PC-3 (cell line): ENCODE results near the gene SGMS1. TPM values are rescaled to one million over a fixed set of nuclear protein-coding genes. Genes with fewer than 3 reads are reported as not detected.
"Not testable (repeated sequence)": the region's sequence is repeated elsewhere in the genome, so short reads cannot be mapped to it uniquely, and the experiment has no call there.

Experiments used
- ATAC-seq: fragments of 200-7000 bp; cut with Tn5 transposase; 2 replicates; pipeline ENCODE4 v1.9.1; 2020; ENCODE audit warnings: mild to moderate bottlenecking, moderate library complexity
- BruUV-seq: library from RNA; stranded (reverse); fragments of 400-500 nt; replicated peaks from 2 replicates; lab custom pipeline; 2021; lab: Mats Ljungman, UMichigan
- CTCF ChIA-PET: fragments of 300-600 bp; sonication (Branson Sonifier 250); formaldehyde crosslinking; loops from one replicate; lab custom pipeline; 2022; ENCODE audit warnings: antibody characterized with exemption; lab: Charles Lee
- POLR2A ChIA-PET: fragments of 300-600 bp; sonication (Branson Sonifier 250); formaldehyde crosslinking; loops from one replicate; lab custom pipeline; 2022; ENCODE audit warnings: antibody characterized with exemption; ENCODE audit not compliant: unreplicated experiment; lab: Charles Lee
- DNase-seq: peaks from one replicate; pipeline ENCODE4 v3.0.0-alpha.2; 2015
- H2AFZ ChIP-seq: fragments of 300-600 bp; sonication (generic); 2 replicates; pipeline ENCODE4 v1.6.0; 2016; ENCODE audit warnings: antibody characterized with exemption, low read length
- H3F3A ChIP-seq: fragments of 300-600 bp; sonication (generic); one replicate; pipeline ENCODE4 v1.6.0; 2017; ENCODE audit warnings: antibody characterized with exemption, low read length, control low read depth, mild to moderate bottlenecking; ENCODE audit not compliant: unreplicated experiment
- H3K27ac ChIP-seq: fragments of 300-600 bp; sonication (generic); 2 replicates; pipeline ENCODE4 v1.5.1; 2016; ENCODE audit warnings: mild to moderate bottlenecking, low read length
- H3K27me3 ChIP-seq: fragments of 300-600 bp; sonication (generic); 2 replicates; pipeline ENCODE4 v1.6.1; 2016; ENCODE audit warnings: low read length, mixed read lengths
- H3K36me3 ChIP-seq: fragments of 300-600 bp; sonication (generic); 2 replicates; pipeline ENCODE4 v1.6.1; 2016; ENCODE audit warnings: low read depth, mixed run types, low read length, mixed read lengths
- H3K4me1 ChIP-seq: fragments of 300-600 bp; sonication (generic); 2 replicates; pipeline ENCODE4 v1.5.1; 2016; ENCODE audit warnings: low read length; ENCODE audit not compliant: insufficient read depth
- H3K4me2 ChIP-seq: fragments of 300-600 bp; sonication (generic); 2 replicates; pipeline ENCODE4 v1.6.0; 2016; ENCODE audit warnings: low read length
- H3K4me3 ChIP-seq: fragments of 300-600 bp; sonication (generic); 2 replicates; pipeline ENCODE4 v1.5.1; 2016; ENCODE audit warnings: mild to moderate bottlenecking, low read length, mixed read lengths
- H3K79me2 ChIP-seq: fragments of 300-600 bp; sonication (generic); 2 replicates; pipeline ENCODE4 v1.6.1; 2017; ENCODE audit warnings: low read length, mixed read lengths
- H3K9ac ChIP-seq: fragments of 300-600 bp; sonication (generic); 2 replicates; pipeline ENCODE4 v1.6.0; 2016; ENCODE audit warnings: mild to moderate bottlenecking, low read length
- H3K9me2 ChIP-seq: fragments of 300-600 bp; sonication (generic); replicated peaks from 2 replicates; pipeline ENCODE4 v1.6.1; 2016; ENCODE audit warnings: mixed run types, low read length, mixed read lengths
- H3K9me3 ChIP-seq: fragments of 300-600 bp; sonication (generic); 2 replicates; pipeline ENCODE4 v1.6.1; 2016; ENCODE audit warnings: low read length, mixed read lengths
- H4K20me1 ChIP-seq: fragments of 300-600 bp; sonication (generic); 2 replicates; pipeline ENCODE4 v1.6.1; 2016; ENCODE audit warnings: low read length, mixed read lengths
- CTCF ChIP-seq: fragments of 300-600 bp; sonication (generic); conservative IDR thresholded peaks from 2 replicates; pipeline ENCODE4 v1.5.1; 2017; ENCODE audit warnings: antibody characterized with exemption, low read depth, mild to moderate bottlenecking, low read length
- EZH2 ChIP-seq: fragments of 300-600 bp; sonication (generic); IDR thresholded peaks from one replicate; pipeline ENCODE4 v1.6.1; 2017; ENCODE audit warnings: antibody characterized with exemption, mild to moderate bottlenecking, low read length; ENCODE audit not compliant: unreplicated experiment
- EZH2phosphoT487 ChIP-seq: fragments of 300-600 bp; sonication (generic); IDR thresholded peaks from 2 replicates; pipeline ENCODE4 v1.6.1; 2018; ENCODE audit warnings: mild to moderate bottlenecking, antibody characterized with exemption, low read length, borderline replicate concordance
- intact Hi-C: fragments of 100-400 bp; cut with micrococcal nuclease; formaldehyde crosslinking; loops from 2 replicates; pipeline ENCODE4 v1.9.0; 2023
- total RNA-seq: library from RNA; depleted of rRNA; stranded (reverse); fragments of >200 nt; gene quantifications from 2 replicates; pipeline ENCODE4 v1.2.3, GENCODE V29; 2014

SGMS1 gene
- total RNA-seq, 1 experiment from 2014 or later: 61.4 TPM

GRCh38 chr10:50504389-50504788, 119.4 kb downstream of the SGMS1 start:
- intact Hi-C loops: loop anchor here (5.0 kb wide), 1 partner anchor 118 kb away; the partner anchor contains the start of gene SGMS1
- Histone ChIP-seq H3K9me3 (no peaks in the 10 kb centered on the region), H3K4me3 (no peak overlapping the region), H3F3A (no peaks in the 10 kb centered on the region), H3K4me2 (0 out of 2 replicates have a peak overlapping the region, but pooled peaks have one; percentile 1), H3K27me3 (no peaks in the 10 kb centered on the region), H3K27ac (peak overlapping the region; percentile 38), H2AFZ (no peak overlapping the region), H3K79me2 (peaks cover 8% of the 10 kb centered on the region; the same call in 1 of the 2 replicates), H3K9me2 (no peaks in the 10 kb centered on the region), H3K36me3 (no peaks in the 10 kb centered on the region), H3K9ac (peak overlapping the region; percentile 11; the same call in 1 of the 2 replicates), H3K4me1 (peaks cover 33% of the 10 kb centered on the region), H4K20me1 (no peaks in the 10 kb centered on the region)
- TF ChIP-seq EZH2: no peak
- no peak for TF ChIP-seq CTCF
- TF ChIP-seq EZH2phosphoT487: no peak
- BruUV-seq: no TSS peak
- ChIA-PET CTCF (no interaction called here), POLR2A (no interaction called here)
- DNase-seq (no peak), ATAC-seq (no peak)

- Histone ChIP-seq H3K4me2 (0 out of 2 replicates have a peak overlapping the region, but pooled peaks have one; percentile 1), H3K79me2 (peaks cover 8% of the 10 kb centered on the region; the same call in 1 of the 2 replicates), H3K4me1 (peaks cover 33% of the 10 kb centered on the region), H4K20me1 (no peaks in the 10 kb centered on the region), H3K36me3 (no peaks in the 10 kb centered on the region), H3K27ac (peak overlapping the region; percentile 38), H2AFZ (no peak overlapping the region), H3K27me3 (no peaks in the 10 kb centered on the region), H3F3A (no peaks in the 10 kb centered on the region), H3K9ac (peak overlapping the region; percentile 11; the same call in 1 of the 2 replicates), H3K9me2 (no peaks in the 10 kb centered on the region), H3K4me3 (no peak overlapping the region), H3K9me3 (no peaks in the 10 kb centered on the region)
- DNase-seq: peak; percentile 87
- CTCF ChIA-PET: no interaction called here
- ATAC-seq: peak; percentile 45
- TF ChIP-seq EZH2: no peak
- no peak for TF ChIP-seq EZH2phosphoT487
- no peak for TF ChIP-seq CTCF
- POLR2A ChIA-PET: no interaction called here
- no TSS peak for BruUV-seq
- intact Hi-C loops: loop anchor here (5.0 kb wide), 1 partner anchor 119 kb away; the partner anchor contains the start of gene SGMS1
Measured at GRCh38 chr10:50503661-50504320, 120.0 kb downstream of the SGMS1 start.

GRCh38 chr10:50503156-50503555, 120.6 kb downstream of the SGMS1 start:
- H3K4me2 ChIP-seq, DNase-seq, ATAC-seq, H4K20me1 ChIP-seq, H3K27me3 ChIP-seq, H3F3A ChIP-seq, H3K9me3 ChIP-seq, POLR2A ChIA-PET, H3K9me2 ChIP-seq, H3K9ac ChIP-seq, H3K79me2 ChIP-seq, H3K36me3 ChIP-seq, H2AFZ ChIP-seq, CTCF ChIA-PET, H3K27ac ChIP-seq, BruUV-seq, H3K4me3 ChIP-seq: not testable (repeated sequence)
- H3K4me1 ChIP-seq: peaks cover 33% of the 10 kb centered on the region
- intact Hi-C loops: loop anchor here (5.0 kb wide), 1 partner anchor 119 kb away; the partner anchor contains the start of gene SGMS1
